Measurements from ENCODE around the gene RUBCNL.

DNA sequence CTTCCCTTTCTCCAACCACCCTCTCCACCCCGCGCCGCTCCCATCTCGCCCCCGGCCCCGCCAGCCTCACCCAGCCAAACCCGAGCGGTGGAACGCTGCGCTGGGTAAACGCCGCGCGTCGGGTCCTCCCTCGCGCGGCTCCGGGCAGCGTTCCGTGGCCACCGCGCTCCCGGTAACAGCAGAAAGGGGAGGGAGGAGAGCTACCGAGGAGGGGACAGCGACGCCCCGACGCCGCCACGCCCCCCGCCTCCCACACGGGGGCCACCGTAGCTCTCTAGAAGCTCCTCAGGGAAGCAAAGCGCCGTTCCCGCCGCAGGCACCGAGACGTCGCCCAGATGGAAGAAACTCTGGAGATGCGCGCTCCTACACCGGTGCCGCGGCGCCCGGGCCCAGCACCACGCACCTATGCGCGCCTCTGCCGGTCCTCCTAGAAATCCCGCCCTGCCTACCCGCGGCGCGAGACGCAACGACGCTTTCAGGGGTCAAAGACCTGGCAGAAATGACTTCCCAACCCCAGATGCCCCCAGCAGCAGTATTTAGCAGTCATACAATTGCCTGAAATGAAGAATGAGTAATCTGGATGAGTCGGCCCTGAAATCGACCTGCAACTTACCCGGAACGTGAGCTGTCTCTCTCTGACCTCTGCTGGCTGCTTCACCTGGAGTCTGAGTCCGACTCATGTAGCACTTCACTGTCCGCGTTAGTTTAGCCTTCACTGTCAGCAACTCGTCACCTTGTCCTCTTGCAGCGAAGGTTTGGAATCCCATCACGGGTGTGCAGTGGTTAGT lies at the start of gene RUBCNL:
- no peak for TF ChIP-seq CTCF (IDR thresholded peaks at IDR 0.05)
- peak in 1 of 3 donors; percentile 23 for TF ChIP-seq POLR2A (IDR thresholded peaks at IDR 0.05)

All from body of pancreas (tissue), 4 donors.